Measurements from ENCODE around the gene RNF217.

DNA sequence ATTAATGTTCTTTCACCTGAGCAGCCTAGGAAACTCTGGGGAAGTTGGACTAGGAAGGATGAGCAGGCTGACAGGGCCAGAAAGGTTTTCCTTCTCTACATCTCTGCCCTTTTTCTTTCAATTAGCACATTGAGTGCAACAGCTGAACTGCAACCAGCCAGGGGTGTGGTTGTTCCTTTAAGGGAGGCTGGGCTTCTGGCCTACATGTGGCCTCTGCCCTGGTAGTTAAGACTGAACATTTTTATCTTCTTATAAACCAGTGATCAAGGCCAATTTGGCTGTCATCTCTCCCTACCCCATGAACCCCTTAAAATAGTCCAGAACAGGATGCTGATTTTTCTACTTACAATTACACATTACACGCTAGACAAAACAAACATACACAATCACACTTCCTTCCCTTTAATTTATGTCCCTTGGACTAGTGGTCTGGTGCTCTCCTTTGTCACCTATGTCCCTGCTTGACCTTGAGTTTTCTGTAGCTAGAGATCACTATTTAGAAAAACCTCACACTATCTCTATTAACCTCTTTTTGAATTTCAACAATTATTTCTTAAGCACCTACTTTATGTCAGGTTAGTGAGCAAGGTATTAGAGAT, 60.3 kb downstream of the RNF217 start:
- TF ChIP-seq CTCF (IDR thresholded peaks at IDR 0.05 in 4 of 5, conservative IDR thresholded peaks at IDR 0.05 in 1 of 5) = no peak
- TF ChIP-seq POLR2A (IDR thresholded peaks at IDR 0.05) = no peak
